Smooth muscle cell (in vitro differentiated cells): Measurements from ENCODE around the gene CATSPER1. TPM values are rescaled to one million over a fixed set of nuclear protein-coding genes. Genes with fewer than 3 reads are reported as not detected.

Experiments
- DNase-seq: peaks from one replicate; lab custom pipeline; 2025; ENCODE audit not compliant: unreplicated experiment; lab: John Stamatoyannopoulos, UW
- H2AFZ ChIP-seq: fragments of 200-600 bp; sonication (generic); 2 replicates; pipeline ENCODE4 v1.6.0; 2016; ENCODE audit warnings: antibody characterized with exemption, low read depth, mild to moderate bottlenecking
- H3F3A ChIP-seq: fragments of 200-600 bp; sonication (generic); 2 replicates; pipeline ENCODE4 v1.6.0; 2017; ENCODE audit warnings: antibody characterized with exemption, low read depth
- H3K27ac ChIP-seq: fragments of 200-600 bp; sonication (generic); 2 replicates; pipeline ENCODE4 v1.5.1; 2016; ENCODE audit warnings: low read depth, mild to moderate bottlenecking
- H3K27me3 ChIP-seq: fragments of 200-600 bp; sonication (generic); 2 replicates; pipeline ENCODE4 v1.6.1; 2016; ENCODE audit warnings: low read depth, mild to moderate bottlenecking
- H3K36me3 ChIP-seq: fragments of 200-600 bp; sonication (generic); 2 replicates; pipeline ENCODE4 v1.5.1; 2016; ENCODE audit warnings: low read depth
- H3K4me1 ChIP-seq: fragments of 200-600 bp; sonication (generic); 2 replicates; pipeline ENCODE4 v1.5.1; 2016; ENCODE audit warnings: low read depth
- H3K4me2 ChIP-seq: fragments of 200-600 bp; sonication (generic); 2 replicates; pipeline ENCODE4 v1.6.0; 2016; ENCODE audit warnings: mild to moderate bottlenecking
- H3K4me3 ChIP-seq: fragments of 200-600 bp; sonication (generic); 2 replicates; pipeline ENCODE4 v1.5.1; 2016; ENCODE audit warnings: mild to moderate bottlenecking
- H3K79me2 ChIP-seq: fragments of 200-600 bp; sonication (generic); 2 replicates; pipeline ENCODE4 v1.6.0; 2016; ENCODE audit warnings: low read depth, mild to moderate bottlenecking
- H3K9ac ChIP-seq: fragments of 200-600 bp; sonication (generic); 2 replicates; pipeline ENCODE4 v1.6.0; 2016; ENCODE audit warnings: low read depth
- H3K9me3 ChIP-seq: fragments of 200-600 bp; sonication (generic); replicated peaks from 2 replicates; pipeline ENCODE4 v1.5.1; 2016; ENCODE audit warnings: low read depth
- H4K20me1 ChIP-seq: fragments of 200-600 bp; sonication (generic); 2 replicates; pipeline ENCODE4 v1.6.0; 2016; ENCODE audit warnings: low read depth
- WGBS: methylation state at CpG from one replicate; pipeline ENCODE4 v1.1.7; 2016; ENCODE audit warnings: low lambda C conversion rate; 5-methylcytosine and 5-hydroxymethylcytosine counted together
- polyA plus RNA-seq: library from polyadenylated mRNA; unstranded; fragments of >200 nt; fragmentation: Nextera tagmentation; extraction: Ambion mirVana; gene quantifications from 2 replicates; pipeline ENCODE4 v1.2.1, GENCODE V29; 2016
- total RNA-seq: library from RNA; depleted of rRNA; stranded (reverse); fragments of >200 nt; gene quantifications from 2 replicates; pipeline ENCODE4 v1.2.3, GENCODE V29; 2014
- TF ChIP-seq, protein P1 (sequence below): fragments of 200-600 bp; sonication (generic); IDR thresholded peaks from 2 replicates; pipeline ENCODE4 v1.5.1; 2017; ENCODE audit warnings: borderline replicate concordance, mild to moderate bottlenecking, antibody characterized with exemption; ENCODE audit not compliant: insufficient read depth, poor library complexity, severe bottlenecking

The CATSPER1 gene
- total and polyA plus RNA-seq, 2 experiments from 2014 or later: 0.55 TPM; not detected in 1

DNA sequence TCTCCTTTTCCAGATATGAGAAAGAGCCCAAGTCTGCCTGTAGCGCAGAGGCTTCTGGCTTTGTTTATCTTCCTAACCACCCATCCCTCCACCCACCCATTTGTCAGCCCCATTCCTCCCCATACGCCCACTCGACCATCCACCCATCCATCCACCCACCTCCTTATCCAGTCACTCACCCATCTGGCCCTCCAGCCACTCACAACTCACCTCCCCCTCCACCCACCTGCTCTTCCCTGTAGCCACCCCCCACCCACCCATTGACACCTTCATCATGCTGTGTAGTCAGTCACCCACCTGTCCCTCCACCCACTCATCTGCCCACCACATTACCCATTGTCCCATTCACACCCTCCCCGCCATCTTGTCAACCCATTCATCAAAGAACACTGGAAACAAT is 9.0 kb downstream of the CATSPER1 start:
- no peak overlapping the region for H3K27ac ChIP-seq
- H2AFZ ChIP-seq: no peak overlapping the region
- no peaks in the 10 kb centered on the region for H3K36me3 ChIP-seq
- no peaks in the 10 kb centered on the region for H3K9me3 ChIP-seq
- WGBS: 100% methylated on average over 2 of the region's 4 CpGs
- H3K4me1 ChIP-seq: no peaks in the 10 kb centered on the region
- no peak overlapping the region for H3K4me2 ChIP-seq
- H3K4me3 ChIP-seq: no peak overlapping the region
- DNase-seq: no peak
- TF ChIP-seq, protein P1, sequence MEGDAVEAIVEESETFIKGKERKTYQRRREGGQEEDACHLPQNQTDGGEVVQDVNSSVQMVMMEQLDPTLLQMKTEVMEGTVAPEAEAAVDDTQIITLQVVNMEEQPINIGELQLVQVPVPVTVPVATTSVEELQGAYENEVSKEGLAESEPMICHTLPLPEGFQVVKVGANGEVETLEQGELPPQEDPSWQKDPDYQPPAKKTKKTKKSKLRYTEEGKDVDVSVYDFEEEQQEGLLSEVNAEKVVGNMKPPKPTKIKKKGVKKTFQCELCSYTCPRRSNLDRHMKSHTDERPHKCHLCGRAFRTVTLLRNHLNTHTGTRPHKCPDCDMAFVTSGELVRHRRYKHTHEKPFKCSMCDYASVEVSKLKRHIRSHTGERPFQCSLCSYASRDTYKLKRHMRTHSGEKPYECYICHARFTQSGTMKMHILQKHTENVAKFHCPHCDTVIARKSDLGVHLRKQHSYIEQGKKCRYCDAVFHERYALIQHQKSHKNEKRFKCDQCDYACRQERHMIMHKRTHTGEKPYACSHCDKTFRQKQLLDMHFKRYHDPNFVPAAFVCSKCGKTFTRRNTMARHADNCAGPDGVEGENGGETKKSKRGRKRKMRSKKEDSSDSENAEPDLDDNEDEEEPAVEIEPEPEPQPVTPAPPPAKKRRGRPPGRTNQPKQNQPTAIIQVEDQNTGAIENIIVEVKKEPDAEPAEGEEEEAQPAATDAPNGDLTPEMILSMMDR: no peak
- no peaks in the 10 kb centered on the region for H4K20me1 ChIP-seq
- H3K79me2 ChIP-seq: no peaks in the 10 kb centered on the region
- H3K27me3 ChIP-seq: peaks cover 3% of the 10 kb centered on the region
- no peaks in the 10 kb centered on the region for H3F3A ChIP-seq
- no peak overlapping the region for H3K9ac ChIP-seq

DNA sequence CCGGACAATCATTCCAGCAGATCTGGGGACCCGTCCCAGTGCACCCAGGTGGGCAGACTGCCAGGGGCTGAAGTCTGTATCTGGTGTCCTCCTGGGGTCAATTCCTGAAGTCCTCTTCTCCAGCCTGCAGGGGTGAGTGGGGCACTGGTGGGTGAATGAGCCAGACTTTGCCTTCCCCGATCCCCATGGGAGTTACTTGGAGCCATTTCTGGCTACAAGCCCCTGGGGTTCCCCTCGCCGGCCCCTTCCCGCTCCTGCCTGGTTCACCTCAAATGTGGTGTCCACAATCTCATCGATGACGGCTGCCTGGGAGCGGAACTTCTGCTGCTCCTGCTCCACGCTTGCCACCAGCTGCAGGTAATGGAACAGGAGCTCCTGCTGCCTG is 9.5 kb downstream of the CATSPER1 start:
- H3K4me3 ChIP-seq: no peak overlapping the region
- no peak overlapping the region for H3K4me2 ChIP-seq
- no peak overlapping the region for H2AFZ ChIP-seq
- no peak overlapping the region for H3K9ac ChIP-seq
- TF ChIP-seq, protein P1: no peak
- no peaks in the 10 kb centered on the region for H3K4me1 ChIP-seq
- no peaks in the 10 kb centered on the region for H3F3A ChIP-seq
- DNase-seq: no peak
- H3K79me2 ChIP-seq: no peaks in the 10 kb centered on the region
- H4K20me1 ChIP-seq: no peaks in the 10 kb centered on the region
- H3K9me3 ChIP-seq: no peaks in the 10 kb centered on the region
- no peaks in the 10 kb centered on the region for H3K36me3 ChIP-seq
- peaks cover 8% of the 10 kb centered on the region for H3K27me3 ChIP-seq
- no peak overlapping the region for H3K27ac ChIP-seq
- WGBS: 96% methylated on average over 10 of the region's 10 CpGs

DNA sequence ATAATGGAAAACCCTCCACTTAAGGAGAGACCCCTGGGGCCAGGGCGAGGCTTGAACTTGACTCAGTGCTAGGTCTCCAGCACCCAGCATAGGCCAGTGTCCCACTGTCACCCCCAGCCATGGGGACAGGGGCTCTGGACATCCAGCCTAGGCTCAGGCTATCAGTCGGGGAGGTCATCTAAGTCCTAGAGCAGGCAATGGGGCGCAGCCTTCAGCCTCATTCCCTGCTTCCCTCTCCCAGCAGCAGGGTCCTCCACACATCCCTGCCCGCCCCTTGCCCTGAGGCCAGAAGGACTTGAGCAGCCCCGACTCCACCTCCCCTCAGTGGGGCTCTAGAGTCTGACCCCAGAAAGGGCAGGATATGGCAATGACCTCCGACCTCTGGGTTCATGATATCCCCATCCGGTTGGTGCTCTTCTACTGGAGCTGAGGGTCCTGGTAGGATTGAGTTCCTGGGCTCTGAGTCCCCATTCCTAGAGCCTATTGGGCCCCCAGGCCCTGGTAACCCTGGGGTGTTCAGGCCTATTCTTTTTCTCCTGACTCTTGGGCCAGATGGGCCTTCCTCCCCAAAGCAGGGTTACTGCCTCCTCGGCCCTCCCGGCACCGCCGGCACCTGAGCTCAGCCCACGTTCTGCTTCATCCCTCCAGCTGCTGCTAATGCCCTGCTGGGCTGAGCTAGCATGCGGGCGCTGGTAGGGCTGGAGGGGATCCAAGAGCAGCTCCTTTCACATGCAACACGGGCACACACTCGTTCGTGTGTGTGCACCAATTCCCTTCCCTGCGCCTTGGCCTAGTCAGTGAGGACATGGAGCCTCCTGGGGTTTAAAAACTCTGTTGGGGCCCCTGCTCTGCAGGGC is 10.1 kb downstream of the CATSPER1 start:
- Histone ChIP-seq H3K79me2 (no peaks in the 10 kb centered on the region), H2AFZ (no peak overlapping the region), H3K4me1 (no peaks in the 10 kb centered on the region), H3F3A (no peaks in the 10 kb centered on the region), H3K9ac (no peak overlapping the region), H3K36me3 (no peaks in the 10 kb centered on the region), H3K27ac (peak overlapping the region; percentile 59), H3K4me3 (no peak overlapping the region), H4K20me1 (no peaks in the 10 kb centered on the region), H3K27me3 (peaks cover 14% of the 10 kb centered on the region), H3K9me3 (no peaks in the 10 kb centered on the region), H3K4me2 (peak overlapping the region; percentile 59)
- TF ChIP-seq, protein P1: no peak
- DNase-seq: no peak
- WGBS: 96% methylated on average over 18 of the region's 18 CpGs
